GM18951 (cell line): ENCODE data around the gene OGDH.

Experiments
- POLR2A ChIP-seq: IDR thresholded peaks from 4 replicates; pipeline ENCODE4 v1.6.1; 2011; ENCODE audit warnings: mild to moderate bottlenecking; ENCODE audit not compliant: insufficient read length, insufficient read depth; ENCODE audit errors: extremely low read depth
- in situ Hi-C: fragments of 300-500 bp; cut with MboI; formaldehyde crosslinking; loops from one replicate; pipeline ENCODE4 v1.12.0; 2022; ENCODE audit warnings: low sequenced_read_pairs, mixed read lengths, inconsistent platforms; ENCODE audit not compliant: unreplicated experiment

The OGDH gene

DNA sequence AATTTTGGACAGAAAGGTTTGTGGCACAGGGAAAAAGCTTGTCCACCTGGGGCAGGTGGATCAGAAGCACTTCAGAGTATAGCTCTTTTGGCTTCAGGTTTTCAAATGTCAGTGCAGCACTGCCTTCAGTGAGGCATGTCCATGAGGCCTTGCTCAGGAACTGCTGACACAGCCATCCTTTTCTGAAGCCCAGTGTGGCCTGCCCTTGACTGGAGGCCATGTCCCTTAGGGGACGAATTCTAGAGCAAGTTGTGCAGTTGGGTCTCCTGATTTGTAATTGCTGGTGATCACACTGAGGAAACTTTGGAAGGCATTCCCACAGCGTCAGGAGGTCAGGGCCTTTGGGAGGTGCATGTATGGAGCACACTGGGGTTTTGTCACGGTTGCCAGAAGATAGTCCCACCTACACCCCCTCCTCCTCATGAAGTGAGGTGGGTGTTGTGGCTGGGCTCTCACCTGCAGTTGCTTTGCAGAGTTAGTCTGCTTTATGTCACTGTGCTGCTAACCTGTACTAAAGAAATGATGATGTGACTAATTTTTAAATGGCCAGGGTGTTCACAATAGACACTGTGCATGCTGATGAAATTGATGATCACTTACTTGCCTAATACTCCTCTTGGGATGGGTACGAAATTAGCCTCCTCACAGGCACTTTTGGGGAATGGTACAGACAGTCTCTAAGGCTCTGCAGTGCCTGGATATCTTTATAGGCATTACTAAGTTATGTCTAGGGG lies 41.7 kb downstream of the OGDH start:
- TF ChIP-seq POLR2A: no peak
- in situ Hi-C loops: no loop called here

DNA sequence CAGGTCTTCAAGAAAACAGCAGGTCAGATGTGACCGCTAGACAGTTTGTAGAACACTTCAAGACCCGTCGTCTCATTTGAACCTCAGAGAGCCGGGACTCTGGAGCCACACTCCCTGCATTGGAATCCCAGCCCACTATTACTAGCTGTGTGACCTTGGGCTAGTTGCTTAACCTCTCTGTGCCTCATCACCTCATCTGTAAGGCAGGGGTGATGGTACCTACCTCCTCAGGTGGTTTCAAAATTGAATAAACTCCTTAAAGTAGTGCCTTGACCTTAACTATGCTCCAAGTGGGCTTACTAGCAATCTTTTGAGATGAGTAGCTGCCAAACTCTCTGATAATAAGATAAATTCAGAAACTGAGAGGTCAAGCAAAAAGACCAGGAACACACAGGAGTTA lies 43.8 kb downstream of the OGDH start:
- no peak for TF ChIP-seq POLR2A
- in situ Hi-C loops: no loop called here

DNA sequence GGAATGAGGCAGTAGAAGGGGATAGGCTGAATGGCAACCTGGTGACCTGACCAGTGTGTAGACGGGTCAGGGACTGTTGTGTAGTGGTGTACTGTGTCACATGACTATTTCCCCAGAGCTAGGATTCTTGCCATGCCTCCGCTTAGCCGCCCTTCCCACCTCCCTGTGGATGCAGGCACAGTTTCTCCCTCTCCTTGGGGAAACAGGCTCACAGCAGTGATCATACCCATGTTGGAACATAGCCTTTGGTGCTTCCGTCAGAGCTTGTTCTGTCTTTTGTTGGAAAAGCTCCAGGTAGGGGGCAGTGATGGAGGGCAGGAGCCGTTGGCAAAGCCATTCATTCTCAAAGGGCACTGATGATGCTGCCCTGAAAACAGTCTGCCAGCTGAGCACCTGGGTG lies 44.3 kb downstream of the OGDH start:
- TF ChIP-seq POLR2A: no peak
- in situ Hi-C loops: no loop called here

DNA sequence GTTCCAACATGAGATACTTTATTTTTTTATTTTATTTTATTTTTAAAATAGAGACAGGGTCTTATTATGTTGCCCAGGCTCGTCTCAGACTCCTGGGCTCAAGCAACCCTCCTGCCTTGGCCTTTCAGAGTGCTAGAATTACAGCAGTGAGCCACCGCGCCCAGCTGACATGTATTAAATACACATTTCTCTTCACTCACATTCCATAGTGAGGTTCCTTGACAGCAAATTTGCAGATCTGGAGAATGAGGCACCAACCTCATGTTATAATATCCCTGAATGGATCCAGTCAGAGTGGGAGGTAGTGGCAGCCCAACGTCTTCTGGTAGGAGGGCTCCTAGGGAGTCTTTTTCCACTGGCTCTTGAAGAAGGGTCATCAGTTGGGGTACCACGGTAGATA lies 46.1 kb downstream of the OGDH start:
- in situ Hi-C loops: no loop called here
- TF ChIP-seq POLR2A: no peak

DNA sequence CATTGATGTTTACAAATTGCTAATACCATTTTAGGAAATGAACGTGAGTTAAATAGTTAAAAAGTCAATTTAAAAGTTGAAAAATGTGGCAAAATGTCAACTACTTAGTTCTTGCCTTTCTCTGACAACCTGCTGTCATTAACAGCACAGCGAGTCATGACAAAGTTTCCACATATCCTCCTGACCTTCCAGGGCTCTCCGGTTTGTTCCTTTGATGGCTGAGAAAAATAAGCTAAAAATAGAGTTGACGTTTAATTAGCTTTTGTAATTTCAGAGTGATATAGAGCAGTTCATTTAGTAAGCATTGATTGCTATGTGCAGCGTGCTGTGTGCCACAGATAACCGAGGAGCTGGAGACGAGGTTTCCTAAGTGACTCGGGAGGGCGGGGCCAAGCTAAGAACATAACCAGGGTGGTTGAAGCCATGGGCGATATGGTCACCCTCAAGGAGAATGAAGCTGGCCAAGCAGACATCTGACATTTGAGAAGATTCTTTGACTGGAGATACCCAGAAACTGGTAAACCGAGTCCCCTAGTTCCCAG lies 47.9 kb downstream of the OGDH start:
- no peak for TF ChIP-seq POLR2A
- in situ Hi-C loops: no loop called here

DNA sequence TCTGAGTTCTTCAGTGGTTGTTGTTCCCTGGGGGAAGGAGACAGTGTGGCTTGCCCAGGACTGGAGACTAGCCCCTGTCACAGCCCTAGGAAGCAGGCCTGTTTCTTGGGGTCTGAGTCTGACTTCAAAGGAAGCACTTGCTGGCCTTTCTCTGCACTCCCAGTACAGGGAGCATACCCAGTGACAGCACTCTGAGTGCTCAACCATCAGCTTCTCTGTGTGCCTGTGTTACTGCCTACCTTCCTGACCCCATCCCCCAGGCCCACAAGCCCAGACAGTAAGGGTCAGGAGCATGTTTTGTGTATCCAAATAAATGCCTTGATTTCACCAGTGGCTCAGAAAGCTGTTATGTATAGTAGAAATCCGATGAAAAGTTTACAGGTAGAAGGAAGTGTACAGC lies 48.9 kb downstream of the OGDH start:
- in situ Hi-C loops: no loop called here
- no peak for TF ChIP-seq POLR2A

DNA sequence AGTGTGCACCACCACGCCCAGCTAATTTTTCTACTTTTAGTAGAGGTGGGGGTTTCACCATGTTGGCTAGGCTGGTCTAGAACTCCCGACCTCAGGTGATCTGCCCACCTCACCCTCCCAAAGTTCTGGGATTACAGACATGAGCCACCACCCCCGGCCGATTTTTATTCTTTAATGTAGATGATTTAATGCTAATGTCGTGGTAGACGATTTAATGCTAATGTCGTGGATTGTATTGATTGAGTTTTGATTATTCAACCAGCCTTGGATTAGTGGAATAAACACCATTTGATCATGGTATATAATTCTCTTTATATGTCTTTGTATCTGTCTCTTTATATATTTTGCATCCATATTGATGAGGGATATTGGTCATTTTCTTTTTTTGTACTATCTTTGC lies 52.6 kb downstream of the OGDH start:
- in situ Hi-C loops: no loop called here
- TF ChIP-seq POLR2A: no peak

DNA sequence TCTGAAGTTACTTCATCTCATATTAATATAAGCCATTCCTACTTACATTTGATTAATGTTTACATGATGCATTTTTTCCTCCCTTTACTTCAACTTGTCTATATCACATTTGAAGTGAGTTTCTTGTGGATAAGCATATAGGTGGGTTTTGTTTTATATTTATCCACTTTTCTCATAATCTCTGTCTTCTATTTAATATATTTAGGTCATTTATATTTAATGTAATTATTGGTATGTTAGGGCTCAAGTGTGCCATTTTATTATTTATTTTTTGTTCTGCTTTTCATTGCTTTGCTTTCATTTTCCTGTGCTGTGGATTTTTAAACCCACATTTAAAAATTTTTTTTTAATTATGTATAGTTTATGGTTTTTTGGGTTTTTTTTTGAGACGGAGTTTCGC lies 54.8 kb downstream of the OGDH start:
- in situ Hi-C loops: no loop called here
- TF ChIP-seq POLR2A: no peak

DNA sequence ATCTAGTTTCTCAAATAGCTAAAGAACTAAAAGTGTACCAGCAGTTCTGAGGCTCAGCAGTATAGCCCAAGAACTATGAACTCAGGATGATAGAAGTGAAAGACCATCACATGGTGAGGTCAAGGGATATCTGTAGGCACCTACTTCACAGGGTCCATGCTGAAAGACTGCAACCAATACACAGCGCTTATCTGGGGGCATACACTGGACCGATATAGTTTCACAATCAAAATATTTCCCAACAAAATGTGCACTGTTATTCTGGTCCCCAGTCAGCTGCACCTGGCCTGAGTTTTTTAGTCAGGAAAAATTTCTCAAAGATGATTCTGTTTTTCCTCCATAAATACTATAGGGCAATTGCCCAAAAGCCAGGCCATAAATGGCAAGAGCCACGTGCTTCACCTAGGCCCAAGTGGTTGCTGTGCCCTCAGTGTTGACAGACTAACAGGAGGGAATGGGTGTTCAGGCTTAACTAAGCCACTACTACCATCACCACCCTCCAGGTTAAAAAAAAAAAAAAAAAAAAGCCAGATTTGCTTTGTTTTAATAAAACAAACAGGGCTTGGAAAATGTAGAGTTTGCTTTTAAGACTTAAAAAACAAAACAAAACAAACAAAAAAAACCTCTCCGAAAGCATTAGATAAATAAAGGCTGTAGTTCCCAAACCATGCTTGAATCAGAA lies 58.5 kb downstream of the OGDH start:
- in situ Hi-C loops: no loop called here
- TF ChIP-seq POLR2A: no peak

DNA sequence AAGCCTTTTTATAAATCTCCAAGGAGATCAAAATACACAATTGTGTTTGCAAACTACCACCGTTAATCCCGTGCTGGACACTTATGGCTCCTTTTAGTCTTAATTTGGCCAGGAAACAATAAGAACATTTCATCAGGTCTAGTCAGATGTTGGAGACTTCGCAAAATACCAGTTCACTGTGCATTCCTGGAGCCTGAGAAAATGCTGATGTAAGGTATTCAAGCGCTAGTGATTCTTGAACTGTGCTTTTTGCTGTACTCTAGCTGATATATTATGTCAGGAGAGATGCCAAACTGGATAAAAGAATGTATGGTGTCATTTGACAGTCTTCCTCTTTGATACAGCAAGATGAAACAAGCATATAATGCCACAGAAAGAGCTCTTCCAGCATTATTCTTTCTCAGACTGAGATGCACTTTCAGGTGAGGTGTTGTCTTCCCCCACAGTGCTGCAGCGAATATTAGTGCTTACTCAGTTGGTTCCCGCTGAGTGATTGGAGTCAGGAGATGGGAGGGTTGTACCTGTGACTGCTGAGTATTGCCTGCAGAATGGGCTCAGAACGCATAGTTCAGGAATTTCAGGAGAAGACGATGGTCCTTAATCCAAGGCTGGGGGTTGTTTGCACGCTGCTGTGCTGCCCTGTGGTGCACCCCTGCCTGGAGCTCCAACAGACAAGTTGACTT lies 59.2 kb downstream of the OGDH start:
- no peak for TF ChIP-seq POLR2A
- in situ Hi-C loops: no loop called here

DNA sequence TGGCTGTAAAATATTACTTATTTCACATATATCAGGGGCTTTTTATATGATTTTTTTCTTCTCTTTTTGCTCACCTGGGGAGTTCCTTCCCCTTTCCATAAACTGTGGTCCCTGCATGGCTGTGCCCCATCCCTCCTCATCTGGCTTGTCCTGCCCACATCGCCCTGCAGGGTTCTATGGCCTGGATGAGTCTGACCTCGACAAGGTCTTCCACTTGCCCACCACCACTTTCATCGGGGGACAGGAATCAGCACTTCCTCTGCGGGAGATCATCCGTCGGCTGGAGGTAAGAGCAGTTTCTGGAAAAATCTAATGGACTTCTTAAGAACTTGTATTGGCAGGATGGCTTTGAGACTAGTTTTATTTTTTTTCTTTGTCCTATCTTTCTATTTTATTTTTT lies 60.1 kb downstream of the OGDH start:
- TF ChIP-seq POLR2A: no peak
- in situ Hi-C loops: no loop called here

DNA sequence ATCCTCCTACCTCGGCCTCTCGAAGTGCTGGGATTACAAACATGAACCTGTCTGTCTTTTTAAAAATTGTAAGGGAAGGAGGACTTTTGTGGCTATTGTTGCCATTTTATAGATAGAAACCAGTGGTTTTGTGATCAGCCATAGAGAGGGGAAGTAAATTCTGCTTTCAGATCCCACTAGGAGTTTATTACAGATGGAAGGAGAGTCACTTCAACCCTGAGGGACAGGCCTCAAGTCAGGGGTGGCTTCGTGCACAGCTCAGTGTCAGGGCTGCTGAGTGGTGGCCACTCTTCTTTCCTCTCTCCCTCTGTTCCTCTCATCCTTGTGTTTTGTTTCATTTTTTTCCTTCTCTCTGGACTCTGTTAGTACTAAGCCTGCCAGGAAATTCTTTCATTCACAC lies 60.8 kb downstream of the OGDH start:
- no peak for TF ChIP-seq POLR2A
- in situ Hi-C loops: no loop called here

DNA sequence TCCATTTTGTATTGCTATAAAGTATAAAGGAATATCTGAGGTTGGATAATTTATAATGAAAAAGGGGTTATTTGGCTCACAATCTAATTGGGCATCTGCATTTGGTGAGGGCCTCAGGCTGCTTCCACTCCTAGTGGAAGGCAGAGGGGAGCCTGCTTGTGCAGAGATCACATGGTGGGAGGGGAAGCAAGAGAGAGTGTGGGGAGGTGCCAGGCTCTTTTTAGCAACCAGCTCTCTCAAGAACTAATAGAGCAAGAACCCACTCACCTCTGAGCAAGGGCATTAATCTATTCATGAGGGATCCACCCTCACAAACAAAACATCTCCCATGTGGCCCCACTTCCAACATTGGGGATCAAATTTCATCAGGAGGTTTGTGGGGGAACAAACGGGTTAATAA lies 64.6 kb downstream of the OGDH start:
- in situ Hi-C loops: no loop called here
- no peak for TF ChIP-seq POLR2A

DNA sequence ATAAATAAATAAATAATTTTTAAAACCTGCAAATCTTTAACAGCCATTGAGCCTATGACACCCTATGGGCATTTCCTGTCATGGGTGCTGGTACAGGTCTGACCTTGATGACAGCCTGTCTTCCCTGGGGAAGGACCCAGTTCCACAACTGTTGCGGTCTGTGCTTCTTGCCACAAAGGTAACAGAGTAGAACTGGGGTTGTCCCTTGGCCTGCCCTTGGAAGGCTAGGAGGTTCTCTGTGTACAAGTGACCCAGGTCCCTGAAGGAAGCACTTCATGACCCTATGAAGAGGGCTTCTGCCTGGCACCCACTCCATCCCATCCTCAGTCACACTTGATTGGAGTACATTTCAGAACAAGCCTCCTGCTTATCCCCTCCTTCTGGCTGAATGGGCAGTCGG lies 66.9 kb downstream of the OGDH start:
- no peak for TF ChIP-seq POLR2A
- in situ Hi-C loops: no loop called here
